ENCODE measurements around the gene IGFL2. TPM values are rescaled to one million over a fixed set of nuclear protein-coding genes. Genes with fewer than 3 reads are reported as not detected.

Gene IGFL2
- total RNA-seq, 1 experiment from 2014 or later = not detected

- Histone ChIP-seq H3K9me3 (ENCODE audit: control insufficient read depth in 1 of 2, insufficient read depth in 1 of 2, low read depth in 1 of 2, low read length in 2 of 2) (no peaks in the 10 kb centered on the region), H3K27me3 (ENCODE audit: insufficient read depth, low read length) (peaks cover 5% of the 10 kb centered on the region), H2AFZ (ENCODE audit: low read depth, low read length, poor library complexity, severe bottlenecking) (no peak overlapping the region), H3K36me3 (ENCODE audit: control insufficient read depth in 1 of 2, insufficient read depth in 2 of 2, low read length in 2 of 2) (no peaks in the 10 kb centered on the region), H3K27ac (ENCODE audit: low read depth, low read length) (no peak overlapping the region), H3K9ac (ENCODE audit: low read length) (no peak overlapping the region), H4K20me1 (ENCODE audit: insufficient read depth) (no peaks in the 10 kb centered on the region), H3K79me2 (ENCODE audit: insufficient read depth, low read length) (no peaks in the 10 kb centered on the region), H3K9me2 (ENCODE audit: insufficient read depth) (no peaks in the 10 kb centered on the region), H3K4me1 (ENCODE audit: control insufficient read depth in 1 of 2, insufficient read depth in 2 of 2, low read length in 2 of 2) (peaks cover 10 to 40% of the 10 kb centered on the region in 2 experiments), H3K4me2 (ENCODE audit: low read length) (no peak overlapping the region), H3K4me3 (replicated peaks in 1 of 2; ENCODE audit: low read depth in 1 of 2, low read length in 2 of 2) (no peak overlapping the region)
- DNase-seq (ENCODE audit: low read depth, low spot score) (no peak), ATAC-seq (no peak)
- ChIA-PET RAD21 (ENCODE audit: low non-redundant PET in 1 of 2, low total read pairs in 2 of 2, uncharacterized antibody in 2 of 2, unreplicated experiment in 2 of 2) (no interaction called here), CTCF (no interaction called here), POLR2A (no interaction called here)
- BruUV-seq (replicated peaks) = no TSS peak
- no peak for TF ChIP-seq EZH2phosphoT487 (IDR thresholded peaks at IDR 0.05; ENCODE audit: borderline replicate concordance)
- TF ChIP-seq POLR2AphosphoS5 (IDR thresholded peaks at IDR 0.05; ENCODE audit: low read depth, low read length) = no peak
- no peak for TF ChIP-seq CBX3 (IDR thresholded peaks at IDR 0.05; ENCODE audit: low read depth)
- TF ChIP-seq YY1 (IDR thresholded peaks at IDR 0.05; ENCODE audit: extremely low read depth, insufficient replicate concordance, low read depth, low read length) = no peak
- TF ChIP-seq MAX (IDR thresholded peaks at IDR 0.05) = no peak
- no peak for TF ChIP-seq EGR1 (IDR thresholded peaks at IDR 0.05; ENCODE audit: low read depth)
- no peak for TF ChIP-seq FOSL1 (IDR thresholded peaks at IDR 0.05; ENCODE audit: low read depth)
- TF ChIP-seq SRF (IDR thresholded peaks at IDR 0.05; ENCODE audit: low read depth) = no peak
- no peak for TF ChIP-seq SIN3A (IDR thresholded peaks at IDR 0.05; ENCODE audit: low read depth)
- no peak for TF ChIP-seq SP1 (IDR thresholded peaks at IDR 0.05; ENCODE audit: low read depth)
- TF ChIP-seq RAD21 (IDR thresholded peaks at IDR 0.05; ENCODE audit: low read depth) = no peak
- no peak for TF ChIP-seq ZFX (IDR thresholded peaks at IDR 0.05)
- intact Hi-C loops (cut with micrococcal nuclease) = no loop called here
Observed at GRCh38 chr19:46198756-46199155, 50.7 kb downstream of the IGFL2 start.
